NCI-H128 (cell line): Measurements from ENCODE around the gene RPL15.
"Not testable (repeated sequence)": the region's sequence is repeated elsewhere in the genome, so short reads cannot be mapped to it uniquely, and the experiment has no call there.

Source experiments
- DNase-seq: peaks from one replicate; lab custom pipeline; 2025; ENCODE audit not compliant: unreplicated experiment; lab: John Stamatoyannopoulos, UW

RPL15 gene

DNA sequence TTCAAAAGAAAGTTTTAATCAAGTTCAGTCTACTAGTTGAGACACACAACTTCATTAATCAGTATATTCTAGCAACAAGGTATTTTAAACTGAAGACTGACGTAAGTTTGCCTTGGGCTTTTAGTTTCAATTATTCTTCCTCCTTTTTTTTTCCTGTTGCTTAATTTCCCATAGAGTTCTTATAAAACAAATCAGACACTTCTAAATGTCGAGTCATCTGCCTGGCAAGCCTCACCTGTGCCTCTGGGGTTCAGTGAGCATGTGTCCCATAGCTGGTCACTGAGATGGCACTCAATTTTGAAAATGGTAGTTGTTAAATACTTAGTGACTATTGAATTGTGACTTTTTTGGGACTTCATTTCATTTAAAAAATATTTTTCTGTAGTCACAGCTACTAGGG lies 27.5 kb upstream of the RPL15 start:
- DNase-seq = no peak

DNA sequence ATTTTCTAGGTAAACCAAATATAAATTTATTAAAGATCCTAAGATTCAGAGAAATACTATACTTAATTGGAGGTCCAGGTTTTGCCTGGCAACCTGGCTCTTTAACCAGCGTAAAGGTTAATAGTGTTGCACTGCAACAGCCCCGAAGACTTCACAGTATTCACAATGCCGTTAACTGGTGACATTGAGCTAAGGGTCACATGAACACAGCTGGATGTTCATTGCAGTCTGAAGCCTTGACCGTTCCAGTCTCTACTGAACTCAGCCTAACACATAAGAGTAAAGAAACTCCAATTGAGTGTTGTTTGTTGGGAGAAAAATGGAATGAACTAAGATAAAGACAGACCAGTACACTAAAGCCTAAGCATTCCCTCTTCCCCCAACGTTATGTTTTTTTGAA lies 27.0 kb upstream of the RPL15 start:
- no peak for DNase-seq

DNA sequence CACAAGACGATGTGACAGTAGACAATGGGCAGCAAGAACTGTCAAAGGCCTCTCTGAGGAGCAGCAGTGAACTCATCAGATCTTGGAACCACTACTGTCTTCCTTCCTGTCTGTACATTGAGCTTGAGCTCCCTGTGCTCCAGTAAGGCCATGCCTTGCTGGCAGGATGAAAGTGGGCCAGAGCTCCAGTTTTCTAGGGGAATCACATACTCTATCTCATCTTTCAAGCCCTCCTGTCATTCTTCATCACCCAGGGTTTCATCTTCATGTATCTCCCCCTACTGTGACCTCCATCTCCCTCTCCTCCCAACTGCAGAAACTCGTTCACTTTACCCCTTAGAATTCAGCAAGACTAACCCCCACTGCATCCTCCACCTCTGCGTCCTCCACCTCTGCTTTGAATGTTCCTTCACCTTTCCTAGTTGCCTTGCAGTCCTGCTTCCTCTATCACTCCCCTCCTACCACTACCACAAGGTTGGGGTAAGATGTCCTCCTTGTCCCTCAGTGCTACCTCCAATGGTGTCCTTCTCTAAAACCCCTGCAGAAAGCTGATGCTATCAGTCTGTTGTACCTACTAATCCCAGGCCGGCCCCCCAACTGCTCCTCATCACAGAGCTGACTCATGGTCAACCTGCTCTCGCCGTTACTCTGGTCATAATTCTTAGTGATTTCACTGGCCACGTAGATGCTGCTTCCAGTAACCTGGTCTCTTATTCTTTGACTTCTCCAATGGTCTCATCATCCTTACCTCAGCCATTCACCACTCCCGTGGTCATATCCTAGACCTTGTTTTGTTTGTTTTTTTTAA lies 22.5 kb upstream of the RPL15 start:
- DNase-seq = no peak

DNA sequence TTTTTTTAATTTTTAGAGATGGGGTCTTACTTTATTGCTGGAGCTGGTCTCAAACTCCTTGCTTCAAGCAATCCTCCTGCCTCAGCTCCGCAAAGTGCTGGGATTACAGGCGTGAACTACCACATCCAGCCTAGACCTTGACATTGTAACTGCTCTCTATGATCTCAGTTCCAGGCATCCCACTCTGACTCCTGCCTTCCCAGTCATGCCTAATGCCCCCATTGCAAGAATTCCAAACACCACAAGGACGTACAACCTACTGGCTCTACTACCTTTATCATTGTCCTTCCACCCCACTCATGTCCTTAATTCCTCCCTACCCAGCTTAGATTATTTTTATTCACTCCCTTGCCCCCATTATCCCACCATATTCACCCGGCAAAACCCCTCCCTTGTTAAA lies 21.8 kb upstream of the RPL15 start:
- no peak for DNase-seq

DNA sequence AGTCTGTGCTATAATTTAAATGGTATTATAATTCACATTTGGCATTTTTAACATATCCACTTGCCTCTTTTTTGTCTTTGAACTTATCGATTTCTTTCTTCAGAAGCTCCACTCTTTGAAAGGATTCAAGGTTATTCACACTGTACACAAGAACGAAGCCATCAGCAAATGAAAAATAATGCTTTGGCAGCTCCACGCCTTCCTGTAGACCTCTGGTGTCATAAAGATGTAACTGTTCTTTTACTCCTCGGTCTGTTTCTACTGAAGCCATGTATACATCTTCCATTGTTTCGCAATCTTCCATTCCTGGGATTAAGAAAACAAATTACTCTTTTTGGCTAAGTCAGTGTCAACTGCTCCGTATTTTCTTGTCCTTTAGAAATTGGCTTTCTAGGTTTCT lies 16.2 kb upstream of the RPL15 start:
- DNase-seq = no peak

DNA sequence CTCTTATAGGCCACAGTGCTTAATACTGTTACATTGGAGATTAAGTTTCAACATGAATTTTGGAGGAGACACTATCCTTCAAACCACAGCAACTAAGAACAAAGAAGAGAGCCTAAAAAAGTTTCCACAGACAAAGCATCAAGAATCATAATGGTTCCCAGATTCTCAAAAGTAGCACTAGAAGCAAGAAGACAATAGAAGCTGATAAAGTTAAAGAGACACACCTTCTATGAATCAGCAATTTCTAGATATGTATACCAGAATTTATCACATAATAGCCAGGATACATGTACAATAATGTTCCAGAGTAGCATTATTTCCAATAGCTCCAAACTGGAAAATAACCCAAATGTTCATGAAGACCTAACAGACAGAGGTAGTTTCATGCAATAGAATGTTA lies 12.4 kb upstream of the RPL15 start:
- no peak for DNase-seq

DNA sequence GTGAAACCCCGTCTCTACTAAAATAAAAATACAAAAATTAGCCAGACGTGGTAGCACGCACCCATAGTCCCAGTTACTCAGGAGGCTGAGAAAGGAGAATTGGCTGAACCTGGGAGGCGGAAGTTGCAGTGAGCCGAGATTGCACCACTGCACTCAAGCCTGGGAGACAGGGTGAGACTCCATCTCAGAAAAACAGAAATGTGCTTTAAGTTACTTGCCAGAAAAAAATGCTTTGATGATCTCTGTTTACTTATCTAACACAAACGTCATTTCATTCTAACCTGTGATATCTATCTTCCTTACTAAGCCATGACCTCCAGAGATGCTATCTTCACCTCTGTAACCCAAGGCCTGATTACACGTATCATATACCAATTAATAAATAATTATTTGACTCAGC lies 7.6 kb upstream of the RPL15 start:
- no peak for DNase-seq

DNA sequence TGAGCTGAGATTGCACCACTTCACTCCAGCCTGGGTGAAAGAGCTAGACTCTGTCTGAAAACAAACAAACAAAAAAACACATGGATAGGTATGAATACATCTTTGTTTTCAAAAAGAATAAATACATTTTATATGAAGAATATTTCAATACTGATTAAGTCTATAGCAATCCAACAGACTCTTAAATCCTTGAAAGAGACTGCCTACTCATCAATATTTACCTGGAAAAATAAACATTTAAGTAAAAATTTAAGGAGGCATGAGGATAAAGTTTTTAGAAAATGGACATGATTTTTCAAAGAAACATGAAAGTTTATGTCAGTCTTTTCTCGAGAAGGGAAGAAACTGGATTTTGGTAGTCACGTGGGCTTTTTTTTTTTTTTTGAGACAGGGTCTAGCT lies 5.5 kb upstream of the RPL15 start:
- DNase-seq = no peak

DNA sequence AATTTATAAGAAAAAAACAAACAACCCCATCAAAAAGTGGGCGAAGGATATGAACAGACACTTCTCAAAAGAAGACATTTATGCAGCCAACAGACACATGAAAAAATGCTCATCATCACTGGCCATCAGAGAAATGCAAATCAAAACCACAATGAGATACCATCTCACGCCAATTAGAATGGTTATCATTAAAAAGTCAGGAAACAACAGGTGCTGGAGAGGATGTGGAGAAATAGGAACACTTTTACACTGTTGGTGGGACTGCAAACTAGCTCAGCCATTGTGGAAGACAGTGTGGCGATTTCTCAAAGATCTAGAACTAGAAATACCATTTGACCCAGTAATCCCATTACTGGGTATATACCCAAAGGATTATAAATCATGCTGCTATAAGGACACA lies 4.6 kb upstream of the RPL15 start:
- DNase-seq = not testable (repeated sequence)

DNA sequence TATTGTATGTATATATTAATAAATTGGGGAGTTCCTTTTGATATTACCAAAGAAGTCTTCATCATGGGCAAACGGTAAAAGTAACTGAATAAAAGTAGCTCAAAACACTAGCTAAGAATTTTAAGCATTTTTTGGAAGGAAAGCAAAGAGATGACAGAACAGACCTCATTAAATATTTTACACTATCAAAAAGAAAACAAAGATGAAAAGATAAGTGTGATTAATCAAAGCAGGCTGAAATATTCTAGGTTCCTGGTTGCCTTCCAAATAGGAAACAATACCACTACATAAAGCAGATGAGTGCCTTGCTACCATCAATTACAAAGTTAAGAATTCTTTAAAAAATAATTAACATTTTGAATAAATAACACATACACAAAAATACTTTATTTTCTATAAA lies 3.8 kb upstream of the RPL15 start:
- no peak for DNase-seq

DNA sequence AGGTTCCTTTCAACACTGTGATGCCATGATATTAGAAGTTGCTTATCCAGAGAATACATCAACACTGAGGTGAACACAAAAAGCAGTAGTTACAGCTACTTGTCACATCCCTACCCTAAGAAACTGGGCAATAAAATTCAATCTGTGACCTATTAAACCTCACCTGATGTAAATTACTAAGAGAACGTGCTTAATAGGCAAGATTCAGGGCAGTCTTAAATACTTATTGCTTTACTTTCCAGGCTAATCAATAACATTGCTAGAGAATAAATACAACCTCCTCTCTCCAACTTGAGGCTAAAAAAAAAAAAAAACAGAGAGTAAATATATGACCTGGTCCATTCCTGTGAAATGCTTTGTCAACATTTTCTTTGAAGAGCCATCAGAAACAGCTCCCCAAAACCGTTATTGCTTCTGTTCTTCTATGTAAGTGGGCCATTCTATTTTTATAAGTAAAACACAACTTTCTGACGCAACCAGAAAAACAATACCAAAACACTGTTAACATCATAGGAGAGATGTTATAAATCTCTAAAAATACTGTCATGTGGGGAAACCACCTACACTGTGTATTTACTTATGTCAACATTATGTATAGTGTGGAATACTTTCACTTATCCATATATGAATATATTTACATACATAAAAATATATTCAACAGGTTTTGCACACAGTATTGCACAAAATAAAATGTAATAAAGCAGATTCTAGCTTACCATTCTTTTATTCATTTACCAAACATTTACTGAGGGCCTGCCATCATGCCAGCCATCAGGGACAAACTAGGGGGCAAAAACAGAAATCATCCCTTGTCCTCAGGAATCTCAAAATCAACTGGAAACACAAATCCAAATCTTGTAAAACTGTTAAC lies 2.8 kb upstream of the RPL15 start:
- DNase-seq = no peak

DNA sequence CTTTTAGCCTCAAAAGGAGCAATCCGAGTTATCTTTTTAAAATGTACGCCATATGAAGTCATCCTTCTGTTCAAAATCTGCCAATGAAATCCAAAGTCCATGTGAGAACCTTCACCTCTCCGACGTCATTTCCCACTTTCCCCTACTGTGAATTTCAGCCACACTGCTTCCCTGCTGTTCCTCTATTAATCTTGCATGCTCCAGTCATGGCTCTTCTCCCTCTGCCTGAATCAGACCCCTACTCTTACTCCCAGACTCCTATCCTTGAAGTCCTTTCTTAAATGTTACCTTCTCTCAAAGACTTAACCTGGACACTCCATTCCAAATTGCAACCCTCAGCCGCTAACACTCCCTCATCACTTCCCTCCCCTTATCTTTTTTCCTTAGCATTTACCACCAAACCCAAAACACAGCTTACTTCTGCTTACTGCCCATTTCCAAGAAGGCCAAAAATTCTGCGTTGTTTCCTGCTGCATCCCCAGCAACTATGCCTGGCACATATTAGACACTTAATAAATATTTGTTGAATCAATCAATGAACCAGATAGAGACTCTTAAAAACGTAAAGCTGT lies 1.3 kb upstream of the RPL15 start:
- no peak for DNase-seq

DNA sequence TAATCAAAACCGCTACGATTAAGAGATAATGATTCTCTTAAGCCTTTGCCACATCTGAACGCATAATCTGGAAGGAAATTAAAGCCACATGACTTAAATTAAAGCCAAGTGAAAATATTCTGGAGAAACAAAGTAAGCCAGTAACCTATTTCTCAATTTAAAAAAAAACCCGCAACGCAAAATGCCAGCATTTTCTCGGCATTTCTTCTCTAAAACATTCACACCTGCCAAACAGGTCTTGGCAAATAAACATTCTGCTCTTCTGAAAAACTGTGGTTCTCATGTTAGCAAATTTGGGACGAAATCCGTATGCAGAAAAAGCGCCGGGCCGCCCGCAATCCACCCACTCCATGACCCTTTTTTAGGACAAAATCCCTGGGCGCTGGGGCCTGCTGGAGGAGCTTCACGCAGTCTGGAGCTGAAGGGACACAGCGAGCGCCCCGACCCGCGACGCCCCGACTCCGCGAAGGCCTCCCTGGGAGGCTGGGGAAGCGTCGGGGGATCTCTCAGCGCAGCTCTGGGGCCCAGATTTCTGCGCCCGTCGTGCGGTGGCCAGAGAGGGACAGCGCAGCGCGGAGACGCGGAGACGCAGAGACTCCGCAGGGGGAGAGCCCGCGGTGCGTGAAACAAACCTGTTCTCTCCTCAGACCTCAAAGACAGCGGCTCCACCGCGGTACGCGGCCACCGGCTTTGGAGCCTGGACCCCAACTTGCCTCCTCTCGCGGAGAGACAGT lies 613 bp upstream of the RPL15 start:
- DNase-seq = no peak

DNA sequence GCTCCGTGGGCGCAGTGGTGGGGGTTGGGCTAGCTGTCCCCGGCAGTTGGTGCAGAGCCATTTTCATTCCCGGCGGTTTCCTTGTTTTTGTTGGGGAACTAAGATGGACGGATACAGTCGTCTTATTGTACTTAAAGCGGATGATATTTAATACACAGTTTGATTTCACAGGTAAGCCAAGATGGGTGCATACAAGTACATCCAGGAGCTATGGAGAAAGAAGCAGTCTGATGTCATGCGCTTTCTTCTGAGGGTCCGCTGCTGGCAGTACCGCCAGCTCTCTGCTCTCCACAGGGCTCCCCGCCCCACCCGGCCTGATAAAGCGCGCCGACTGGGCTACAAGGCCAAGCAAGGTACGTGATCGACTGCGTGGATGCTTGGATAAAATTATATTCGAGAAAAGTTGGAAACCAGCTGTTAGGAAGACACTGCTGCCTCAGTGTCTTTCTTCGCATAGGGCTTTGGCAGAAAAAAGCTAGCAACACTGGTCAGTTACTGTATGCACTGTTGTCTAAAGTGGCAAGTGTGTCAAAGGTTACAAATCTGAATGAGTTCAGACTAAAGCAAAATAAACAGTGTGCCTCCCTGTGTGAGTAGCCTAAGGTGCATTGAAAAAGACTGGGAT lies 859 bp downstream of the RPL15 start:
- DNase-seq = not testable (repeated sequence)

DNA sequence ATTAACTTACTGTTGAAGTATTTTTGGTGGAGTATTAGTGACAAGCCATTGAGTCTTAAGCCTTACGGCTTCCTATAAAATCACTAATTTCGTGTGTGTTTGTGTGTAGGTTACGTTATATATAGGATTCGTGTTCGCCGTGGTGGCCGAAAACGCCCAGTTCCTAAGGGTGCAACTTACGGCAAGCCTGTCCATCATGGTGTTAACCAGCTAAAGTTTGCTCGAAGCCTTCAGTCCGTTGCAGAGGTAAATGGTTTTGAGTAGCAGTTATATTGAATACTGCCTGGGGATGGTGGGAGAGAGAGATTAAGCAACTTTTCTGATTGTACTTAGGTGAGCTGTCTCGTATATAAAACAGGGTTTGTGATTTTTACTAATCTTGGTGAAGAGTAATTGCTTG lies 1.4 kb downstream of the RPL15 start:
- DNase-seq = not testable (repeated sequence)

DNA sequence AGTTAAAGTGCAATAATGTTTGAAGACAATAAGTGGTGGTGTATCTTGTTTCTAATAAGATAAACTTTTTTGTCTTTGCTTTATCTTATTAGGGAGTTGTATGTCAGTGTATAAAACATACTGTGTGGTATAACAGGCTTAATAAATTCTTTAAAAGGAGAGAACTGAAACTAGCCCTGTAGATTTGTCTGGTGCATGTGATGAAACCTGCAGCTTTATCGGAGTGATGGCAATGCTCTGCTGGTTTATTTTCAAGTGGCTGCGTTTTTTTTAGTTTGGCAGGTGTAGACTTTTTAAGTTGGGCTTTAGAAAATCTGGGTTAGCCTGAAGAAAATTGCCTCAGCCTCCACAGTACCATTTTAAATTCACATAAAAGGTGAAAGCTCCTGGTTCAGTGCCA lies 2.7 kb downstream of the RPL15 start:
- no peak for DNase-seq

DNA sequence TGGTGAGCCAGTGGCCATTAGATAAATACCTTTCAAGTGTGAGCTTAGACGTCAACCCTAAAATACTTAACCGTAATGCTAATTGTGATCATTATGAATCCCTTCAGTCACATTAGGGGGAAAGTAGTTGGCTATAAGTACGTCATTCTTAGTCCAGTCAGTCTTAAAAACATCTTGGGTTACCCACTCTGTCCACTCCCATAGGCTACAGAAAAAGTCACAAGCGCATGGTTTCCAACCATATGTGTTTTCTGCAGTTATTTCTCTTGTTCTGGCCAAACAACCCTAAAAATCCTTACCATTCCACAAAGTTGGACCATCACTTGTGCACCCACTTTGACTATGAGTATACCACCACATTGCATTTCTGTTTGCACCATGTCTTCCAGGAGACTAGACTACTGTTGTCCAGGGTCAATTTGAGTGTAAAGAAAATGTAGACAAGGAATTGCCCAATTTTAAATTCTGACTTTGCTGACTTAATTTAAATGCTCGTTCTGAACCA lies 3.3 kb downstream of the RPL15 start:
- DNase-seq = no peak

DNA sequence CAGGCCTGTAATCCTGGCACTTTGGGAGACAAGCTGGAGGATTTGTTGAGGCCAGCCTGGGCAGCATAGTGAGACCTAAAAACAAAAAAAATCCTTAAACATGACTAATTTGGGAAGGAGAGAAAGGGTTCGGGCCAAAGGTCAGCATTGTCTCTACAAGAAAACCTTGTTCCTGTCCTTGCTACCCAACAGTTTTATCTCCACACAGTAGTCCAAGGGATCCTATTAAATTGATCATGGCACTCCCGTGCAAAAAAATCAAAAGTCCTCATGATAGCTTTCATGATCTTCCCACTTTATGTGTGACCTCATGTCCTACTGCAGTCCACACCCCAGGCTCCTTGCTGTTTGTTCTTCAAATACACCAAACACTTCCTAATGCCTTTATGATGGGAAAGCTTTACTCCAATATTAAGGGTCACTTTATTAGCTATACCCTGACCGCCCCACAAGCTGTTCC lies 4.2 kb downstream of the RPL15 start:
- DNase-seq = no peak

DNA sequence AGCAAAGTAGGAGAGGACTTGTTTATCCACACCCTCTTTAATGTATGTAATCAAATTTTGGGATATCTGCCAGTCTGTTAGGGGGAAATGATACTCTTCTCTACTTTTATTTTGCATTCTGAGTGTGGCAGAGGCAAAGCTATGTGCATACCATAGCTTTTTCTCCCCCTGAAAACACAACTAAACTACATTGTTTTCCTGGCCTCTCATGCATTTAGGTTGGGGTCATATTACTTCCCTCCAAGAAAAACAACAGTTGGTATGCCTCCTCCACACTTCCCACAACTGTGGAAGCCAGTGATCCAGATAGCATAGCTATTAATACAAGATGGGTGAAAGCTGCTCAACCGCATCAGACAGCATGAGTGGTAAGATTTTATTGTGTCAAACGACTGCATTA lies 6.9 kb downstream of the RPL15 start:
- no peak for DNase-seq

DNA sequence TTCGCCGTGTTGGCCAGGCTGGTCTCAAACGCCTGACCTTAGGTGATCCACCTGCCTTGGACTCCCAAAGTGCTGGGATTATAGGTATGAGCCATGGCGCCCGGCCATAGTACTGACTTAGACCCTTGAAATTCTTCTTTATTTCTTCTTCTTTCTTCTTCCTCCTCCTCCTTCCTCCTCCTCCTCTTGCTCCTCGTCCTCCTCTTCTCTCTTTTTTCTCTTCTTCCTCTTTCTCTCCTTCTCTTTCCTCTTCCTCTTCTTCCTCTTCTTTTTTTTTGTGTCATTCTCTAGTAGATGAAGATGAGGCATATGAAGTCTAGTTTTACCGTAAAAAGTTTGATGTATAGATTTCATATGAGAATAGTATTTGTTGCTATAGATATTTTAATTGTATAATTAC lies 9.3 kb downstream of the RPL15 start:
- DNase-seq = no peak

DNA sequence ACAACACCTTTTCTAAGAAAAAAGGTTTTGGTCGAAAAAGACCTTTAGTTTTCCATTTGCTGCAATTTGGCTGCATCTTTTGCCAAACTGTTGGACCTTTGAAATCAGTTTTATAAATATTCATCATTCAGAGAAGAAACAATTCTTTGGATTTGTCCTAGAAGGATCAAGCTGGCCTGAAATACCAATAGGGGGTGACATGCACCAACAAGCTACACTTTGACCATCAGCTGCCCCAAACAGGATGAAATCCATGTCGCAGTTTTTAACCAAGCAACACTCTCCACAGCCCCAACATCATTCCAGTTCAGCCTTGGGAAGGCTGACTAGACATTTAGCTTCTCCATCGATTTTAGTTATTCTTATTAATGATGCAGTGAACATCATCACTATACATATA lies 9.8 kb downstream of the RPL15 start:
- no peak for DNase-seq
